Keratinocyte (primary cell): Measurements from ENCODE around the gene RAE1. TPM values are rescaled to one million over a fixed set of nuclear protein-coding genes. Genes with fewer than 3 reads are reported as not detected.
A peak's percentile ranks its signal among the peaks of the same experiment; 100 is the strongest.
"Not testable (repeated sequence)": the region's sequence is repeated elsewhere in the genome, so short reads cannot be mapped to it uniquely, and the experiment has no call there.

Experiments
- DNase-seq: peaks from one replicate; pipeline ENCODE4 v3.0.0-alpha.2; 2011; ENCODE audit warnings: low read depth, missing footprints, low spot score
- FAIRE-seq: peaks from 2 replicates; lab custom pipeline; 2011; peaks lifted over from hg19 to GRCh38; lab: Jason Lieb, UNC
- H2AFZ ChIP-seq: 2 replicates; pipeline ENCODE4 v1.6.0; 2012; ENCODE audit warnings: low read length, control low read depth, inconsistent platforms; ENCODE audit not compliant: control insufficient read depth
- H3K27ac ChIP-seq: 2 replicates; pipeline ENCODE4 v1.5.1; 2011; ENCODE audit warnings: low read length; ENCODE audit not compliant: control insufficient read depth, insufficient read depth
- H3K27me3 ChIP-seq: 3 replicates; pipeline ENCODE4 v1.6.0; 2011; ENCODE audit warnings: low read length; ENCODE audit not compliant: control insufficient read depth, insufficient read depth; ENCODE audit errors: extremely low read depth
- H3K36me3 ChIP-seq, 2 experiments: 2 replicates in 1 of 2; 3 replicates in 1 of 2; pipeline ENCODE4 v1.5.1; 2011; ENCODE audit warnings: low read length in 2 of 2, mild to moderate bottlenecking in 1 of 2; ENCODE audit not compliant: control insufficient read depth in 2 of 2, insufficient read depth in 2 of 2; ENCODE audit errors: extremely low read depth in 1 of 2
- H3K4me1 ChIP-seq: 3 replicates; pipeline ENCODE4 v1.5.1; 2011; ENCODE audit warnings: low read length; ENCODE audit not compliant: control insufficient read depth, insufficient read depth; ENCODE audit errors: extremely low read depth
- H3K4me2 ChIP-seq: 3 replicates; pipeline ENCODE4 v1.6.0; 2011; ENCODE audit warnings: low read depth, low read length; ENCODE audit not compliant: control insufficient read depth, insufficient read depth; ENCODE audit errors: extremely low read depth
- H3K4me3 ChIP-seq, 3 experiments: fragments of 200-600 bp in 1 of 3; sonication (generic) in 1 of 3; 2 replicates in 2 of 3; 3 replicates in 1 of 3; pipeline ENCODE4 v1.5.1; 2011 to 2016; ENCODE audit warnings: low read length in 3 of 3, mild to moderate bottlenecking in 3 of 3, control low read depth in 2 of 3, inconsistent platforms in 1 of 3, low read depth in 1 of 3, mixed read lengths in 1 of 3, mixed run types in 1 of 3, moderate library complexity in 1 of 3; ENCODE audit not compliant: control insufficient read depth in 2 of 3, insufficient read depth in 2 of 3; ENCODE audit errors: extremely low read depth in 1 of 3
- H3K79me2 ChIP-seq: 2 replicates; pipeline ENCODE4 v1.6.0; 2012; ENCODE audit warnings: low read length; ENCODE audit not compliant: control insufficient read depth, insufficient read depth
- H3K9ac ChIP-seq: 3 replicates; pipeline ENCODE4 v1.6.0; 2011; ENCODE audit warnings: low read length; ENCODE audit not compliant: control insufficient read depth, insufficient read depth; ENCODE audit errors: extremely low read depth
- H3K9me1 ChIP-seq: 3 replicates; pipeline ENCODE4 v1.6.0; 2011; ENCODE audit warnings: low read length; ENCODE audit not compliant: control insufficient read depth, insufficient read depth; ENCODE audit errors: extremely low read depth
- H3K9me3 ChIP-seq: 2 replicates; pipeline ENCODE4 v1.5.1; 2012; ENCODE audit warnings: low read depth, low read length; ENCODE audit not compliant: control insufficient read depth
- H4K20me1 ChIP-seq: 3 replicates; pipeline ENCODE4 v1.6.0; 2011; ENCODE audit warnings: low read length; ENCODE audit not compliant: control insufficient read depth, insufficient read depth; ENCODE audit errors: extremely low read depth
- CTCF ChIP-seq, 3 experiments: IDR thresholded peaks in 1 of 3; conservative IDR thresholded peaks in 1 of 3; optimal IDR thresholded peaks in 1 of 3; 2 replicates in 2 of 3; 3 replicates in 1 of 3; pipeline versions ENCODE3 to v1.5.1; 2011; ENCODE audit warnings: low read length in 3 of 3, mild to moderate bottlenecking in 3 of 3, moderate library complexity in 2 of 3, control low read depth in 1 of 3, inconsistent platforms in 1 of 3; ENCODE audit not compliant: insufficient read depth in 2 of 3; ENCODE audit errors: extremely low read depth in 1 of 3
- EZH2 ChIP-seq: IDR thresholded peaks from one replicate; pipeline ENCODE4 v1.6.1; 2012; ENCODE audit warnings: inconsistent platforms, mild to moderate bottlenecking, low read length, moderate library complexity
- dilution Hi-C: fragments of 300-500 bp; cut with MboI; formaldehyde crosslinking; loops from one replicate; pipeline ENCODE4 v1.7.0; 2020; ENCODE audit warnings: low sequenced_read_pairs; ENCODE audit not compliant: extremely low pct_ligation_motif_present
- polyA plus RNA-seq, 5 experiments: library from polyadenylated mRNA; depleted of rRNA in 3 of 5; stranded (reverse) in 3 of 5; stranded (forward) in 1 of 5; unstranded in 1 of 5; fragments of >200 nt; gene quantifications; 1 replicate in 1 of 5; 2 replicates in 3 of 5; 3 replicates in 1 of 5; pipeline versions ENCODE4 v1.2.1 to v1.2.3, GENCODE V29; 2011 to 2012; ENCODE audit warnings: missing spikeins in 2 of 5, low read depth in 1 of 5, low replicate concordance in 1 of 5

RAE1 gene
- polyA plus RNA-seq, 1 donor (not counting 4 experiments of a cell fraction or from before 2014, with no cell fraction given): 32.4 TPM

- not testable (repeated sequence) for H3K27me3 ChIP-seq, H2AFZ ChIP-seq, H3K9me3 ChIP-seq, H3K27ac ChIP-seq, H3K4me2 ChIP-seq, H4K20me1 ChIP-seq, H3K4me3 ChIP-seq, DNase-seq, H3K9ac ChIP-seq, FAIRE-seq, H3K9me1 ChIP-seq
- Histone ChIP-seq H3K4me1 (peaks cover 11% of the 10 kb centered on the region), H3K79me2 (peaks cover 29% of the 10 kb centered on the region), H3K36me3 (peaks cover 5 to 13% of the 10 kb centered on the region in 2 experiments)
- dilution Hi-C loops: loop anchor here (25.0 kb wide), 1 partner anchor 262 kb away; no protein-coding TSS in a partner anchor
Observed at GRCh38 chr20:57348922-57349574, 2.0 kb upstream of the RAE1 start.

- Histone ChIP-seq H3K36me3 (peaks cover 9 to 17% of the 10 kb centered on the region in 2 experiments), H3K27ac (no peak overlapping the region), H3K4me3 (no peak overlapping the region), H3K4me2 (no peak overlapping the region), H3K79me2 (peaks cover 31% of the 10 kb centered on the region), H3K9me3 (no peaks in the 10 kb centered on the region), H4K20me1 (no peaks in the 10 kb centered on the region), H3K9ac (no peak overlapping the region), H3K9me1 (no peaks in the 10 kb centered on the region), H2AFZ (no peak overlapping the region), H3K4me1 (peaks cover 11% of the 10 kb centered on the region), H3K27me3 (no peaks in the 10 kb centered on the region)
- TF ChIP-seq EZH2 (no peak), CTCF (optimal IDR thresholded peaks at IDR 0.05 in 1 of 3, IDR thresholded peaks at IDR 0.05 in 1 of 3, conservative IDR thresholded peaks at IDR 0.05 in 1 of 3; ENCODE audit: extremely low read depth in 1 of 3, insufficient read depth in 2 of 3, low read length in 3 of 3) (no peak)
- DNase-seq (no peak), FAIRE-seq (no peak)
- dilution Hi-C loops: no loop called here
Observed at GRCh38 chr20:57350081-57350710, 859 bp upstream of the RAE1 start.

- peaks cover 11% of the 10 kb centered on the region for H3K4me1 ChIP-seq
- H4K20me1 ChIP-seq, H3K9me1 ChIP-seq, H3K27me3 ChIP-seq, H3K4me2 ChIP-seq, DNase-seq, H3K9me3 ChIP-seq, dilution Hi-C loops, FAIRE-seq: not testable (repeated sequence)
- H3K4me3 ChIP-seq: peak overlapping the region; percentile 65 to 96 (median 83)
- H3K27ac ChIP-seq: peak overlapping the region; percentile 91
- H3K9ac ChIP-seq: peak overlapping the region; percentile 92
- peaks cover 10 to 17% of the 10 kb centered on the region in 2 experiments for H3K36me3 ChIP-seq
- H2AFZ ChIP-seq: peak overlapping the region; percentile 89
- peaks cover 31% of the 10 kb centered on the region for H3K79me2 ChIP-seq
Observed at GRCh38 chr20:57350726-57351041, 371 bp upstream of the RAE1 start.
